Inferior parietal cortex (tissue), 1 donor: ENCODE measurements around the gene SFR1.

ENCODE experiments used
- DNase-seq: peaks from one replicate; pipeline ENCODE4 v3.0.0-alpha.2; 2016; ENCODE audit errors: extremely low spot score

Gene SFR1

DNA sequence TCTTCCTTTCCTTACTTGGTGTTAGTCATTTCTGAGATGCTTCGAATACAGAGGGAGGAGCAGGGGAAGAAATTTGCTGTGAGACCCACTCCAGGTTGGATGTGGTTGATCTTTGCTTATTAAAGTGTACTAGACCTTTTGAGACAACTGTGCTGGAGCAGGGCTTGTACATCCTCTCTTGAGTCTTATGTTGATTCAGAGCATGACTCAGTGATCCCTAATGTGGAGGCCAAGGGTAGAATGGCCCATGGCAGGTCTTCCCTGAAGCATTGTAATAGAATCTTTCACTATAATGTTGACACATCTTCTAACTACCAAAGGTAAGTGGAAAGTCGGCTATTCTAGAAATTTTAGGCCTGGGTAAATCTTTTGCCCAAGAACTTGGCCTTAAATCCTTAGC is 17.0 kb upstream of the SFR1 start:
- DNase-seq: no peak

DNA sequence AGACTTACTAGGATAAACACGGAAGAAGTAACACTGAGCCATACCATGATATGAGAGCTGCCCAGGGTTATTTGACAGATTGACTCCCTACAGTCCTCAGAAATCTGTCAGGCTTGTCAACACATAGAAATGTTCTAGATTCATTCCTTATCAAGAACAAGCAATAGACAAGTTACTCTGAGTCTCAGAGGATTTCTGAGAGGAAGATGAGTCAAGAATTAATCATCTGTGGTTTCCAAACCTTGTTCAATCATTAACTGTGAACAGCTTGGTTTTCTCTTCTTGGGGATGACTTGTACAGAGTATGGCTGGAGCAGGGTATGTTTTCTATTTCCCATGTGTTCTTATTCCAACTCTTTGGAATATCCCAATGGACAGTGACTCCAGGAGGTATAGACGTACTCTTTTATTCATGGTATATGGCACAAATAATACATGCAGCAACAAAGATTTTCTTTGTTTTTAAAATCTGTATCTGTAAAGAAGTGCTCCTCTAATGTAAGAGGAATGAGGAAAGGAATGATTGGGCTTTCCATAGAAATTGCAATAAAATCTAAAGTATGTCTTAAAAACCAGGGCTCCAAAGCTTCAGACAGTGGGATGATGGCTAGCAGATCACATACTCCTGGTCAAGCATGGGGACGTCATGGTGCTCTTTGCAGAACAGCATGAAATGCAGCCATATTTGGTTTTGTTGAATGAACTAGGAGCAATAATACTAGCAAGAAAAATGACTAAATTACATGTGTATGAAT is 11.9 kb upstream of the SFR1 start:
- no peak for DNase-seq

GRCh38 chr10:104113376-104113956 is 8.5 kb upstream of the SFR1 start:
- DNase-seq: no peak

GRCh38 chr10:104117839-104118323 is 4.1 kb upstream of the SFR1 start:
- no peak for DNase-seq

DNA sequence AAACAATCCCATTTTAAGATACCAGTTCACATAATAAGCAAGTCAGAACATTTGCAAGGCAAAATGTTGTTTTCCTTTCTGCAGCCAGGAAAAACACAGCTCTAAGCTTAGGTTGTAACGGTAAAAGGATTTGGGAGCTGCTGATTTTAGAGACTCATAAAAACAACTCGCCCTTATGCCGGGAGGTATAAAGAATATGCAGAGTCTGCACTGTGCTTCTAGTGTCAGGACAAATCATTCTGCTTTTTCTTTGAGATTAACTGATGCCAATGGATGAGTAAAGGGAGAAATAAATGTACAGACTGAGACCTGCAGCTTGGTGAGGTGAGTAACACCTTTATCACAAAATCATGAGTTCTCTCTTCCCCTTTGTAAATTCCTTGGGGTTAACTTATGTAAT is 2.0 kb upstream of the SFR1 start:
- no peak for DNase-seq

- peak; percentile 11 for DNase-seq
Observed at GRCh38 chr10:104120512-104120902, 1.5 kb upstream of the SFR1 start.

DNA sequence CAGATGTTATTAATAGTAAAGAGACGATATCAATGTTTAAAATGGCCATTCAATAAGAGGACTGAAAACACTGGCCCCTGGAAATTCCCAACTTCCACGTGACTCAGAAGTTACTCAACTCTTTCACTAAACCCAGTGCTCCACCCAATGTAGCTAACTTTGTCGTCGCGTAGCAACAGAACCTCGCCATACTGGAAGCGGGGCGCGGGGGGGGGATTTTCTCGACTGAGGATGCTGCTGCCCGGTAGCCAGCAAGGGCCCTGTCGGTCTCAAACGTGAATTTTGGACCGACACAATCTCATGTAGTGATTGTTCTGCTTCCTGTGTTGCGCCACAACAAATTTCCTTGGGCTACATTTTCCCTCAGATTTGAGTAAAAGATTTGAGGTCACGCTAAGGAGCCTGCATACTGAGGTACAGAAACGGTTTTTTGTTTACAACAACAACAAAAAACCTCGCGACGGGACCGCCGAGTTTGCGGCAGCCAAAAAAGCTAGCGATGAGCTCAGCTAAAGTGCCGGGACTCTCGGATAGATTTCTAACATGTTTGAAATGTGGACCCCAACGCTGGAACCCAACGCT is 977 bp upstream of the SFR1 start:
- peak; percentile 71 for DNase-seq

GRCh38 chr10:104122225-104123107 is 495 bp downstream of the SFR1 start:
- DNase-seq: peak; percentile 55

DNA sequence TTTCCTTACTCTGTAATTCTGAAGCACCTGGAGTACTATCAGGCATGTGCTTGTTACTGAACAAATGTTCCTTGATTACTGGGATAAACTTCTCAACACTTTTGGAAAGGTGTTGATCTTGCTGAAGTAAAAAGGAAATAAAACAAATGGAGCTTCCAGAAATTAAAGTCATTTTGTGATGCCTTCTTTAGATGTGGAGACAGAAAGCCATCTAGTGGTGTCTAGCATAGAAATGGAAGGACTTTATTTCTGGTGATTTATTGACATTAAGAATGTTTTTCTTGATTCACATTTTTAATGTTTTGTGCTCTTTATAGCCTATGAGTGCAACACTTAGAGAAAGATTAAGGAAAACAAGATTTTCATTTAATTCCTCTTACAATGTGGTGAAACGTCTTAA is 1.4 kb downstream of the SFR1 start:
- DNase-seq: peak; percentile 59

DNA sequence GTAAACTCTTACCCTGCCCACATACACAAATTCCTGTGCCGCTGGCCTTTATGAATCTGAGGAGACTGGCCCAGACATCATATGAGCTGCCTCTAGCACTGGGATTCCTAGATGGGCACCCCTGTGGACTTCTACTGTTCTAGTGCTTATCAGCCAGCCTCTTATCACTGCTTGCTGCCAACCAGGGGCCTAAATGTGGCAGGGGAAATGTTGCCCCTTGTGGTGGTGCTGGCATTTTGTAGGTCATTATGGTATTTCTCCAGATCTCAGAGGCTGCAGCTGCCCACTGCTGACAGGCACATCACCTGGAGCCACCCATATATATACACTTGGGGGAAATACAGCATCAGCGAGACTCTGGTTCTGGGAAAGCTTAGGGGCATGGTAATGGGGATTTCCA is 5.4 kb downstream of the SFR1 start:
- no peak for DNase-seq

- DNase-seq: no peak
Observed at GRCh38 chr10:104128214-104128613, 6.2 kb downstream of the SFR1 start.

- DNase-seq: no peak
Observed at GRCh38 chr10:104130041-104130440, 8.1 kb downstream of the SFR1 start.

GRCh38 chr10:104138131-104138530 is 16.2 kb downstream of the SFR1 start:
- no peak for DNase-seq

GRCh38 chr10:104139221-104139620 is 17.2 kb downstream of the SFR1 start:
- no peak for DNase-seq

GRCh38 chr10:104142081-104142480 is 20.1 kb downstream of the SFR1 start:
- no peak for DNase-seq

- no peak for DNase-seq
Observed at GRCh38 chr10:104143829-104144228, 21.9 kb downstream of the SFR1 start.

DNA sequence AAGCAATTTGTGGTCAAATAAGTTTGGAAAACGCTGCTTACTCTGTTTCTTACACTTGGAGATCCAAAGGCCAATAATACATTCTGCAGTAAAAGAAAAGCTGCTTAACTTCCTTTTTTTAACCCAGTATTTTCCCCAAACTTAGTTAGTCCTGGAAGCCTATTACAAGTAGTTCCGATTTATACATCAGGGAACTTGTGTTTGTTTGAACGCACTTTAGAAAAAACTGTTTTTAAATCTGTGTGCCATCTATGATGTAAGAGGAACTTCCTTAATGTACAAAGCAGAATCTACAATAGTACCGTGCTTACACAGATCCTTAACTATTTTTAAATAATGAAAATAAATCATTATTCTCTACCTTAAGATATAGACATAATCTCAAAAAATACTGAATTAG is 23.0 kb downstream of the SFR1 start:
- peak; percentile 5 for DNase-seq

- peak; percentile 85 for DNase-seq
Observed at GRCh38 chr10:104146882-104147281, 24.9 kb downstream of the SFR1 start.

GRCh38 chr10:104150139-104150538 is 28.2 kb downstream of the SFR1 start:
- no peak for DNase-seq

DNA sequence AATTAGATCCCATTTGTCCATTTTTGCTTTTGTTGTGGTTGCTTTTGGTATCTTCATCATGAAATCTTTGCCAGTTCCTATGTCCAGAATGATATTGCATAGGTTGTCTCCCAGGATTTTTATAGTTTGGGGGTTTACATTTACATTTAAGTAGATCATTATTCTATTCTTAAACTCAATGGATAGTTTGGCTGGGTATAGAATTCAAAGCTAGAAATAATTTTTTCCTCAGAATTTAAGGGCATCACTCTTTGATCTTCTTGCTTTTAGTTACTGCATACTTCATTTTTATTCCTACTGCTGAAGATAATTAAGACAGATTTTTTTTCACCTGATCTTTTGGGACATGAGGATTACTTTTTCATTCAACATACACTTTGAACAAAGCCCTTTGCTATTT is 29.8 kb downstream of the SFR1 start:
- no peak for DNase-seq

- DNase-seq: no peak
Observed at GRCh38 chr10:104155591-104155990, 33.6 kb downstream of the SFR1 start.

GRCh38 chr10:104170610-104171254 is 48.8 kb downstream of the SFR1 start:
- DNase-seq: no peak
